BE2C (cell line): Measurements from ENCODE around the gene RPL5.

Source experiments
- DNase-seq: peaks from one replicate; pipeline ENCODE4 v3.0.0-alpha.2; 2020
- H3K27me3 ChIP-seq: fragments of 250-450 bp; sonication (Bioruptor Pico); 2 replicates; pipeline ENCODE4 v1.5.1; 2020; ENCODE audit warnings: mild to moderate bottlenecking
- H3K36me3 ChIP-seq: fragments of 250-450 bp; sonication (Bioruptor Pico); 2 replicates; pipeline ENCODE4 v1.5.1; 2020; ENCODE audit warnings: mild to moderate bottlenecking
- H3K4me1 ChIP-seq: fragments of 250-450 bp; sonication (Bioruptor Pico); 2 replicates; pipeline ENCODE4 v1.5.1; 2020
- H3K4me3 ChIP-seq: 2 replicates; pipeline ENCODE4 v1.5.1; 2011; ENCODE audit warnings: low read depth, low read length
- H3K9me3 ChIP-seq: fragments of 250-450 bp; sonication (Bioruptor Pico); 2 replicates; pipeline ENCODE4 v1.5.1; 2020
- TF ChIP-seq, protein P1 (sequence below): IDR thresholded peaks from 2 replicates; pipeline ENCODE4 v1.5.1; 2012; ENCODE audit warnings: mild to moderate bottlenecking, low read depth, low read length

Gene RPL5

DNA sequence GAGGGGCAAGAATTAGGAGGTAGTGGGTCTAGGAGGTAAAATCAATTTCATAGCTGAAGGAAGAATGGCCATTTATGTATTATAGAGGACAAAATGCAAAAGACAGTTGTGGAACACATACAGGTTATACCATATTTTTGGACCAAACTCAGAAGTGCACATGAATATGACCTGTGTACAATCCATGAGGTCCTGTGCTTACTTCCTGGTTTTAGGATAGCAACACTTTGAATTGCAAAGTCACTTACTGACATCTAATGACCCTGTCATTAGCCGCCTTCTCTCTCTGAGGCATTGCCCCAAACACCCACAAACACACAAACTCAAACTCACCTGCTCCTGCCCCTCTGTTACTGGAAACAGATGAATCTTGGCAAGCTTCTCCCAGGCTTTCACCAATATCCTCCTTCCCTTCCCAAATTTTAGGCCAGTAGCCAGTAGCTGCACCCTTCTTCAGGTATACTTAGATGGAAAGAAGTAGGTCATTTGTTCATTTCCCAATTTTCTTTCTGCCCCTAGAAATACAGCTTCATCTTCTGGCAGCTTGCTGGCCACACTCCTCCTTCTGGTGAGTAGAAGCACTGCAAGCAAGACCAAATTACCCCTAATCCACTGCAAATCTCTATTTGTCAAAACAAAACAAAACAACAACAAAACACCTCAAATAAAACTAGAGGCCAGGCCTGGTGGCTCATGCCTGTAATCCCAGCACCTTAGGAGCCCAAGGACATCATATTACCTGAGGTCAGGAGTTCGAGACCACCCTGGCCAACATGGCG, 13.7 kb upstream of the RPL5 start:
- Histone ChIP-seq H3K4me1 (no peaks in the 10 kb centered on the region), H3K9me3 (no peaks in the 10 kb centered on the region), H3K4me3 (no peak overlapping the region), H3K27me3 (no peaks in the 10 kb centered on the region), H3K36me3 (no peaks in the 10 kb centered on the region)
- TF ChIP-seq, protein P1, sequence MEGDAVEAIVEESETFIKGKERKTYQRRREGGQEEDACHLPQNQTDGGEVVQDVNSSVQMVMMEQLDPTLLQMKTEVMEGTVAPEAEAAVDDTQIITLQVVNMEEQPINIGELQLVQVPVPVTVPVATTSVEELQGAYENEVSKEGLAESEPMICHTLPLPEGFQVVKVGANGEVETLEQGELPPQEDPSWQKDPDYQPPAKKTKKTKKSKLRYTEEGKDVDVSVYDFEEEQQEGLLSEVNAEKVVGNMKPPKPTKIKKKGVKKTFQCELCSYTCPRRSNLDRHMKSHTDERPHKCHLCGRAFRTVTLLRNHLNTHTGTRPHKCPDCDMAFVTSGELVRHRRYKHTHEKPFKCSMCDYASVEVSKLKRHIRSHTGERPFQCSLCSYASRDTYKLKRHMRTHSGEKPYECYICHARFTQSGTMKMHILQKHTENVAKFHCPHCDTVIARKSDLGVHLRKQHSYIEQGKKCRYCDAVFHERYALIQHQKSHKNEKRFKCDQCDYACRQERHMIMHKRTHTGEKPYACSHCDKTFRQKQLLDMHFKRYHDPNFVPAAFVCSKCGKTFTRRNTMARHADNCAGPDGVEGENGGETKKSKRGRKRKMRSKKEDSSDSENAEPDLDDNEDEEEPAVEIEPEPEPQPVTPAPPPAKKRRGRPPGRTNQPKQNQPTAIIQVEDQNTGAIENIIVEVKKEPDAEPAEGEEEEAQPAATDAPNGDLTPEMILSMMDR, result peak; percentile 68
- DNase-seq, result peak; percentile 8

DNA sequence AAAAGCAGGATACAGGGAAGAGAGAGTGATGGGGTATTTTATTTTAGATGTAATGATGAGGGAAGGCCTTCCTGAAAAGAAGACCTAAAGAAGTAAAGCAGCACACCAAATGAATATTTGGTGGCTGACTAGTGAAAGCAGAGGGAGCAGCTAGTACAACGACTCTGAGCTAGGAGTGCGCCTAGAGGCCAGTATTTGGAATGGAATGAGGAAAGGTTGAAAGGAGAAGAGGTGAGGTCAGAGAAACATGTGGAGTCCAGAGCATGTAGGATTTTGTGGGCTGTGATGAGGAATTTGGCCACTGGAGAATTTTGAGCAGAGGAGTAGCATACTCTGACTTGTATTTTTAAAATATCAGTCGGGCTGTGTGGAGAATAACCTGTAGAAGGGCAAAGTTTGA, 11.8 kb upstream of the RPL5 start:
- DNase-seq, result no peak
- Histone ChIP-seq H3K9me3 (no peaks in the 10 kb centered on the region), H3K4me1 (no peaks in the 10 kb centered on the region), H3K27me3 (no peaks in the 10 kb centered on the region), H3K36me3 (no peaks in the 10 kb centered on the region), H3K4me3 (no peak overlapping the region)
- TF ChIP-seq, protein P1, result no peak

DNA sequence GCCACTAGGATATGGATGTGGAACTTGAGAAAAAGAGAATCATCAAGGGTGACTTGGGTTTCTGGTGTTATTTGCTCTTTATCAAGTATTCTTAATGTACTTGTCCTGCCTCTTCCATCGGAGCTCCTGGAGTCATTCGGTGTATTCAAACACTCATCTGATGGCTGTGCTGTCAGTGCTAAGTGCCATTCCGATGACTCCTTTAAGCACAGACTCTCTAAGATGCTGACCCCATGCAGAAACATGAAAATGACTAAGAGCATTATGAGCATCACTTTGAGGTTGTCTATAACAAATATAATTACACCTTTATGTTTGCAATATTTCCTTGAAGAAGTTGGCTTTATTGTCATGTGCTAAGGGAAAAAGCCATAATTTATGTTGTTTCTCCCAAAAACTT, 11.3 kb upstream of the RPL5 start:
- H3K27me3 ChIP-seq, result no peaks in the 10 kb centered on the region

DNA sequence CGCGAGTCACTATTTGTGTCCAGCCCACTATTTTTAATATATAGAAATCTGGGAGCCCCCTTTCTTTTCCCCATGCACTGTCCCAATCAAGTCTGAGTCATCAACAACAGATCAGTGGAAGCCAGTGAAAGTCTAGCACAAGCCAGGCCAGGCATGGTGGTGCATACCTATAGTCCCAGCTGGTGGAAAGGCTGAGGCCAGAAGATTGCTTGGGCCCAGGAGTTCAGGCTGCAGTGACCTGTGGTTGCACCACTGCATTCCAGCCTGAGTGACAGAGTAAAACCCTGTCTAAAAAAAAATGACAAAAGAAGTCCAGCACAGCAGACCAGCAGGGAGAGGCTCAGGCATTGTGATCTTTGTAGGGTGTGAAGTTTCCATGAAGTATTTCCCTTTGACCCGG, 9.0 kb upstream of the RPL5 start:
- TF ChIP-seq, protein P1, result no peak
- no peak for DNase-seq
- no peaks in the 10 kb centered on the region for H3K27me3 ChIP-seq
- H3K4me3 ChIP-seq, result no peak overlapping the region
- no peaks in the 10 kb centered on the region for H3K36me3 ChIP-seq
- no peaks in the 10 kb centered on the region for H3K9me3 ChIP-seq
- H3K4me1 ChIP-seq, result no peaks in the 10 kb centered on the region

More for the DNA sequence above, 11.3 kb upstream of the RPL5 start:
- no peaks in the 10 kb centered on the region for H3K4me1 ChIP-seq
- no peaks in the 10 kb centered on the region for H3K9me3 ChIP-seq
- no peaks in the 10 kb centered on the region for H3K36me3 ChIP-seq
- no peak overlapping the region for H3K4me3 ChIP-seq
- no peak for DNase-seq
- TF ChIP-seq, protein P1, result no peak

DNA sequence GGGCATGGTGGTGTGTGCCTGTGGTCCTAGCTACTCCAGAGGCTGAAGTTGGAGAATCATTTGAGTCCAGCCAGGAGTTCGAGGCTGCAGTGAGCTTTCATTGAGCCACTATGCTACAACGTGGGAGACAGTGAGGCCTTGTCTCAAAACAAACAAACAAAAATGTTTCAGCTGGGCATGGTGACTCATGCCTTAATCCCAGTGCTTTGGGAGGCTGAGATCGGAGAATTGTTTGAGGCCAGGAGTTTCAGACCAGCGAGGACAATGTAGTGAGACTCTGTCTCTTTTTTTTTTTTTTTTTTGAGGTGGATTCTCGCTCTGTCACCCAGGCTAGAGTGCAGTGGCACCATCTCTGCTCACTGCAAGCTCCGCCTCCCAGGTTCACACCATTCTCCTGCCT, 5.0 kb upstream of the RPL5 start:
- H3K27me3 ChIP-seq, result no peaks in the 10 kb centered on the region
- no peak for DNase-seq
- no peaks in the 10 kb centered on the region for H3K36me3 ChIP-seq
- TF ChIP-seq, protein P1, result no peak
- no peaks in the 10 kb centered on the region for H3K9me3 ChIP-seq
- H3K4me3 ChIP-seq, result no peak overlapping the region
- no peaks in the 10 kb centered on the region for H3K4me1 ChIP-seq

DNA sequence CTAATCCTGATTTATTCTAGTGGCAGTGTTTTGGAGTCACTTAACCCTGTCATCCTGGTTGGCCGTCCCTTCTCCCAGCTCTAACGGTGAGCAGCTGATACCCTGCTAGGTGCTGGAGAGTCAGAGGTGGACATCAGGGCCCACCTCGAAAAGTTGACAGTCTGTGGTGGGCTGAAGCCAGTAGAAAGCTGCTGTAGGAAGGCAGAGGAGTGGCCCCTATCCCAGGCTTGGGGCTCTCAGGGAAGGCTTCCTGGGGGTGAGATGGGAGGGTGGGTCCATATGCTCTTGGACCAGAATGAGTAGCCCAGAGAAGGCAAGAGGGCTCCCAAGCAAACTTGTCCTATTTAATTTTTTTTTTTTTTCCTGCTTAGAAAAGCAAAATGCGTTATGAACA, 475 bp upstream of the RPL5 start:
- Histone ChIP-seq H3K4me1 (no peaks in the 10 kb centered on the region), H3K27me3 (no peaks in the 10 kb centered on the region), H3K4me3 (peak overlapping the region; percentile 95; the same call in 1 of the 2 replicates), H3K36me3 (peaks cover 38% of the 10 kb centered on the region), H3K9me3 (no peaks in the 10 kb centered on the region)
- DNase-seq, result no peak
- TF ChIP-seq, protein P1, result no peak
